HEK293 (cell line): Measurements from ENCODE around the gene GPRC5D.

Experiments used
- CTCF ChIA-PET: fragments of 350-600 bp; formaldehyde crosslinking; extraction: SDS; loops from one replicate; lab custom pipeline; 2021; ENCODE audit warnings: antibody characterized with exemption; lab: Yijun Ruan, JAX
- POLR2A ChIA-PET: fragments of 300-600 bp; formaldehyde crosslinking; extraction: SDS; loops from one replicate; lab custom pipeline; 2020; ENCODE audit warnings: antibody characterized with exemption, inconsistent platforms; lab: Yijun Ruan, JAX
- H3K27ac ChIP-seq: fragments of 200-500 bp; sonication (Bioruptor generic); 2 replicates; pipeline ENCODE4 v1.5.1; 2014; ENCODE audit warnings: low read depth, low read length, control low read depth, inconsistent platforms; ENCODE audit errors: extremely low read depth
- H3K36me3 ChIP-seq, 2 experiments: fragments of 200-500 bp in 1 of 2; sonication (Bioruptor generic) in 1 of 2; 1 replicate in 1 of 2; 2 replicates in 1 of 2; pipeline ENCODE4 v1.5.1; 2014 to 2017; ENCODE audit warnings: inconsistent platforms in 2 of 2, low read length in 2 of 2; ENCODE audit not compliant: control insufficient read depth in 2 of 2, insufficient read depth in 1 of 2
- H3K4me1 ChIP-seq: fragments of 200-500 bp; sonication (Bioruptor generic); 2 replicates; pipeline ENCODE4 v1.5.1; 2014; ENCODE audit warnings: mild to moderate bottlenecking, low read length, inconsistent platforms; ENCODE audit not compliant: control insufficient read depth, insufficient read depth
- H3K4me3 ChIP-seq: 2 replicates; pipeline ENCODE4 v1.5.1; 2011; ENCODE audit warnings: low read depth, mild to moderate bottlenecking, control low read depth, low read length, moderate library complexity
- H3K9me3 ChIP-seq: fragments of 200-500 bp; sonication (Bioruptor generic); 2 replicates; pipeline ENCODE4 v1.5.1; 2014; ENCODE audit warnings: low read depth, low read length, inconsistent platforms; ENCODE audit not compliant: control insufficient read depth, insufficient read depth
- CTCF ChIP-seq: fragments of 450-650 bp; formaldehyde crosslinking; IDR thresholded peaks from 2 replicates; pipeline ENCODE4 v1.5.1; 2016; ENCODE audit warnings: missing biosample characterization, missing genetic modification characterization
- GLIS1 ChIP-seq: fragments of 450-650 bp; formaldehyde crosslinking; IDR thresholded peaks from 2 replicates; pipeline ENCODE4 v1.5.1; 2016; ENCODE audit warnings: missing biosample characterization, missing genetic modification characterization
- KLF17 ChIP-seq: fragments of 450-650 bp; formaldehyde crosslinking; IDR thresholded peaks from 2 replicates; pipeline ENCODE4 v1.5.1; 2016; ENCODE audit warnings: missing biosample characterization, missing genetic modification characterization
- SALL2 ChIP-seq: fragments of 450-650 bp; formaldehyde crosslinking; IDR thresholded peaks from 2 replicates; pipeline ENCODE4 v1.5.0; 2017; ENCODE audit warnings: missing biosample characterization, mild to moderate bottlenecking, missing genetic modification characterization, borderline replicate concordance
- SETDB1 ChIP-seq: IDR thresholded peaks from one replicate; pipeline ENCODE4 v1.6.1; 2017; ENCODE audit warnings: mild to moderate bottlenecking, low read length, moderate library complexity, mixed read lengths; ENCODE audit not compliant: insufficient read length
- TRIM28 ChIP-seq: IDR thresholded peaks from 2 replicates; pipeline ENCODE4 v1.6.1; 2011; ENCODE audit warnings: low read length, control low read depth, borderline replicate concordance
- ZBTB21 ChIP-seq: fragments of 450-650 bp; formaldehyde crosslinking; IDR thresholded peaks from 2 replicates; pipeline ENCODE4 v1.5.1; 2017; ENCODE audit warnings: missing biosample characterization, missing genetic modification characterization
- ZNF175 ChIP-seq: fragments of 450-650 bp; formaldehyde crosslinking; IDR thresholded peaks from 2 replicates; pipeline ENCODE4 v1.5.1; 2016; ENCODE audit warnings: missing biosample characterization, missing genetic modification characterization
- ZNF202 ChIP-seq: fragments of 450-650 bp; formaldehyde crosslinking; IDR thresholded peaks from 2 replicates; pipeline ENCODE4 v1.5.1; 2016; ENCODE audit warnings: missing biosample characterization, missing genetic modification characterization, borderline replicate concordance
- ZNF211 ChIP-seq: fragments of 450-650 bp; formaldehyde crosslinking; IDR thresholded peaks from 2 replicates; pipeline ENCODE4 v1.5.1; 2016; ENCODE audit warnings: low read depth, missing biosample characterization, missing genetic modification characterization
- ZNF214 ChIP-seq: fragments of 450-650 bp; formaldehyde crosslinking; IDR thresholded peaks from 2 replicates; pipeline ENCODE4 v1.5.1; 2017; ENCODE audit warnings: missing biosample characterization, mild to moderate bottlenecking, missing genetic modification characterization, borderline replicate concordance
- ZNF335 ChIP-seq: fragments of 450-650 bp; formaldehyde crosslinking; conservative IDR thresholded peaks from 2 replicates; pipeline ENCODE4 v1.5.1; 2016; ENCODE audit warnings: missing biosample characterization, missing genetic modification characterization
- ZNF341 ChIP-seq: fragments of 450-650 bp; formaldehyde crosslinking; IDR thresholded peaks from 2 replicates; pipeline ENCODE4; 2016; ENCODE audit warnings: low read depth, missing biosample characterization, missing genetic modification characterization
- ZNF391 ChIP-seq: fragments of 450-650 bp; formaldehyde crosslinking; IDR thresholded peaks from 2 replicates; pipeline ENCODE4 v1.5.1; 2016; ENCODE audit warnings: low read depth, missing biosample characterization, missing genetic modification characterization, borderline replicate concordance
- ZNF404 ChIP-seq: fragments of 450-650 bp; formaldehyde crosslinking; IDR thresholded peaks from 2 replicates; pipeline ENCODE4 v1.5.1; 2017; ENCODE audit warnings: missing biosample characterization, missing genetic modification characterization
- ZNF513 ChIP-seq: fragments of 450-650 bp; IDR thresholded peaks from 2 replicates; pipeline ENCODE4 v1.5.1; 2018; ENCODE audit warnings: missing biosample characterization, missing genetic modification characterization
- ZNF518A ChIP-seq: fragments of 450-650 bp; formaldehyde crosslinking; conservative IDR thresholded peaks from 2 replicates; pipeline ENCODE4 v1.5.1; 2016; ENCODE audit warnings: low read depth, missing biosample characterization, missing genetic modification characterization
- ZNF560 ChIP-seq: fragments of 450-650 bp; formaldehyde crosslinking; IDR thresholded peaks from 2 replicates; pipeline ENCODE4 v1.5.1; 2017; ENCODE audit warnings: missing biosample characterization, missing genetic modification characterization, borderline replicate concordance
- ZNF639 ChIP-seq: fragments of 450-650 bp; formaldehyde crosslinking; IDR thresholded peaks from 2 replicates; pipeline ENCODE4 v1.5.1; 2016; ENCODE audit warnings: missing biosample characterization, missing genetic modification characterization
- ZNF692 ChIP-seq: fragments of 450-650 bp; formaldehyde crosslinking; IDR thresholded peaks from 2 replicates; pipeline ENCODE4 v1.5.1; 2016; ENCODE audit warnings: missing biosample characterization, missing genetic modification characterization

GPRC5D gene

GRCh38 chr12:12974211-12974610 lies 22.2 kb upstream of the GPRC5D start:
- ChIA-PET CTCF (interaction anchor here (0.6 to 2.6 kb wide), 6 partner anchors 12 to 238 kb away, joined by 3 to 10 read pairs (median 5); no protein-coding TSS in a partner anchor), POLR2A (no interaction called here)
- Histone ChIP-seq H3K27ac (no peak overlapping the region), H3K4me3 (no peak overlapping the region), H3K4me1 (no peaks in the 10 kb centered on the region), H3K36me3 (peaks cover 27 to 72% of the 10 kb centered on the region in 2 experiments), H3K9me3 (no peaks in the 10 kb centered on the region; the same call in 1 of the 2 replicates)
- TF ChIP-seq TRIM28 (no peak), ZNF214 (tag by site-specific recombination) (no peak), ZNF404 (tag by site-specific recombination) (no peak)

- Histone ChIP-seq H3K27ac (no peak overlapping the region), H3K4me1 (no peaks in the 10 kb centered on the region), H3K4me3 (no peak overlapping the region), H3K9me3 (no peaks in the 10 kb centered on the region; the same call in 1 of the 2 replicates), H3K36me3 (peaks cover 23 to 63% of the 10 kb centered on the region in 2 experiments)
- ChIA-PET CTCF (interaction anchor here (1.5 kb wide), 2 partner anchors 56 to 58 kb away, joined by 3 to 5 read pairs; no protein-coding TSS in a partner anchor), POLR2A (no interaction called here)
- TF ChIP-seq KLF17 (tag by site-specific recombination) (no peak), ZNF202 (no peak), ZNF211 (tag by site-specific recombination) (peak; percentile 99), ZNF560 (no peak), ZNF513 (no peak), ZNF175 (tag by site-specific recombination) (no peak), SETDB1 (peak; percentile 38), GLIS1 (tag by site-specific recombination) (no peak), CTCF (tag by site-specific recombination) (no peak), ZNF391 (no peak), ZBTB21 (tag by site-specific recombination) (no peak), SALL2 (tag by site-specific recombination) (no peak)
These were observed 21.0 kb upstream of the GPRC5D start for GRCh38 chr12:12973019-12973418.

- Histone ChIP-seq H3K9me3 (no peaks in the 10 kb centered on the region), H3K36me3 (no peaks in the 10 kb centered on the region), H3K4me3 (no peak overlapping the region), H3K4me1 (no peaks in the 10 kb centered on the region), H3K27ac (no peak overlapping the region)
- CTCF ChIA-PET, result interaction anchor here (1.1 kb wide), 1 partner anchor 9 kb away, joined by 4 read pairs; no protein-coding TSS in a partner anchor
- POLR2A ChIA-PET, result no interaction called here
- TF ChIP-seq ZNF639 (no peak), ZNF335 (tag by site-specific recombination) (no peak), ZNF341 (no peak), ZNF692 (tag by site-specific recombination) (no peak), ZNF518A (tag by site-specific recombination) (no peak)
These were observed 13.9 kb upstream of the GPRC5D start for GRCh38 chr12:12965836-12966235.
